Choroid plexus epithelial cell (primary cell): ENCODE data around the gene SLCO3A1.
A peak's percentile ranks its signal among the peaks of the same experiment; 100 is the strongest.

Source experiments
- DNase-seq: peaks from one replicate; pipeline ENCODE4 v3.0.0-alpha.2; 2010; ENCODE audit warnings: low read depth
- H3K4me3 ChIP-seq: 2 replicates; pipeline ENCODE4 v1.5.1; 2011; ENCODE audit warnings: low read depth, mild to moderate bottlenecking, control low read depth, low read length, moderate library complexity
- TF ChIP-seq, protein P1 (sequence below): conservative IDR thresholded peaks from 2 replicates; pipeline ENCODE4 v1.5.1; 2011; ENCODE audit warnings: low read depth, mild to moderate bottlenecking, control low read depth, inconsistent platforms, low read length, moderate library complexity

The SLCO3A1 gene

DNA sequence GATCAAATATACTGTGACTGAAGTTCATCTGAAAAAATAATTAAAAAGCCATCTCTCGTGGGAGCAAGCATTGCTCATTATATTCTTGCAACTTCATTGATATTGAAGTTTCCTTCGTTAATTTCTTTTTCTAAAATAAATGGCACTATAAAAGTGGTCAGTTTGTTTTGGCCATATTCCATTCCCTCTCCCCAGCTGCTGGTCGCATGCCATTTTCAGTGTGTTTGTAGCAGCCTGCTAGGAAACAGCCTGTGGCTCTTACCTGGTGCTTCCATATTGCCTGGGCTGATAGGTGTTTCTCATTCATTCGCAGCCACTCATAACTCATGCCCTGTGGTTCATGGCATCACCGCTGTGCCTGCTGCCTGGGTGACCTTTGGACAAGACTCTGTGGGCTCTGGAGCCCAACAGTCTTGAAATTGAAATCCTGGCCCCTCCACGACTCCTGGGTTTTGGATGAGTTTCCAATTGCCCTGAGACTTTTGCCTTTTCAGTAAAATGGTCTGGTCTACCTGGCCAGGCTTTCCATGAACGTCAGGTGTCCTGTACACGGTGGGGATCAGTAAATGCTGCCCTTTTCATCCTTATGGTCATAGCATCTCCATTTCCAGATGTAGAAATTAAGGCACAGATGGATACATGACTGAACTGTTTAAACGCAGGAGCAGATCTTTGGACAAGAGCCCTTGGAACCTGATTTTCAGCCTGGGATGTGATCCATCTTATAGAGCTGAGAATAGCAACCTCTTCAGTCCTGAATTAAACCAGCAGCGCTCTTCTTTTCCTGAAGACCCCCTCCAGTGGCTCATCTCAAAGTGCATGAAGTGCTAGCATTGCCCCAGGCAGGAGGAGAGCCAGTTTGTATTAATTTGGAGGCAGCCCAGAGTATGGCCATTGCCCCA, 69.4 kb downstream of the SLCO3A1 start:
- DNase-seq = no peak

DNA sequence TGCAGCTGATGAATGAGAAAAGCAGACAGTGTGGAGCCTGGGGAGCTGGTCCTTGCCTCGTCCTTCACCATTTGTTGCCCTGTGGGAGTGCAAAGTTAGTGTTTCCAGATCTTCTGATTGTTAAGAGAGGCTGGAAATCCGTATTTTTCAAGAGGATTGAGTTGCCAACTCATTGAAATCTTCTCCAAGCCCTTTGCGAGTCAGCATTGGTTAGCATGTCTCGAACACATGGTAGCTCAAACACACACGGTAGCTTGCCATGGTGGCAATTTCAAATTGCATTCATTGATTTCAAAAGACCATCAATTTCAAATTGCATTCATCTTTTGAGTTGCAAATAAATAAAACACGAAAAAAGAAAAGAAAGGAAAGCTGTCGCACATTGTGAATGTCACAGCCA, 70.7 kb downstream of the SLCO3A1 start:
- DNase-seq = no peak
- TF ChIP-seq, protein P1, sequence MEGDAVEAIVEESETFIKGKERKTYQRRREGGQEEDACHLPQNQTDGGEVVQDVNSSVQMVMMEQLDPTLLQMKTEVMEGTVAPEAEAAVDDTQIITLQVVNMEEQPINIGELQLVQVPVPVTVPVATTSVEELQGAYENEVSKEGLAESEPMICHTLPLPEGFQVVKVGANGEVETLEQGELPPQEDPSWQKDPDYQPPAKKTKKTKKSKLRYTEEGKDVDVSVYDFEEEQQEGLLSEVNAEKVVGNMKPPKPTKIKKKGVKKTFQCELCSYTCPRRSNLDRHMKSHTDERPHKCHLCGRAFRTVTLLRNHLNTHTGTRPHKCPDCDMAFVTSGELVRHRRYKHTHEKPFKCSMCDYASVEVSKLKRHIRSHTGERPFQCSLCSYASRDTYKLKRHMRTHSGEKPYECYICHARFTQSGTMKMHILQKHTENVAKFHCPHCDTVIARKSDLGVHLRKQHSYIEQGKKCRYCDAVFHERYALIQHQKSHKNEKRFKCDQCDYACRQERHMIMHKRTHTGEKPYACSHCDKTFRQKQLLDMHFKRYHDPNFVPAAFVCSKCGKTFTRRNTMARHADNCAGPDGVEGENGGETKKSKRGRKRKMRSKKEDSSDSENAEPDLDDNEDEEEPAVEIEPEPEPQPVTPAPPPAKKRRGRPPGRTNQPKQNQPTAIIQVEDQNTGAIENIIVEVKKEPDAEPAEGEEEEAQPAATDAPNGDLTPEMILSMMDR = no peak
- H3K4me3 ChIP-seq = no peak overlapping the region

More for the DNA sequence above, 69.4 kb downstream of the SLCO3A1 start:
- no peak overlapping the region for H3K4me3 ChIP-seq
- TF ChIP-seq, protein P1 = no peak

DNA sequence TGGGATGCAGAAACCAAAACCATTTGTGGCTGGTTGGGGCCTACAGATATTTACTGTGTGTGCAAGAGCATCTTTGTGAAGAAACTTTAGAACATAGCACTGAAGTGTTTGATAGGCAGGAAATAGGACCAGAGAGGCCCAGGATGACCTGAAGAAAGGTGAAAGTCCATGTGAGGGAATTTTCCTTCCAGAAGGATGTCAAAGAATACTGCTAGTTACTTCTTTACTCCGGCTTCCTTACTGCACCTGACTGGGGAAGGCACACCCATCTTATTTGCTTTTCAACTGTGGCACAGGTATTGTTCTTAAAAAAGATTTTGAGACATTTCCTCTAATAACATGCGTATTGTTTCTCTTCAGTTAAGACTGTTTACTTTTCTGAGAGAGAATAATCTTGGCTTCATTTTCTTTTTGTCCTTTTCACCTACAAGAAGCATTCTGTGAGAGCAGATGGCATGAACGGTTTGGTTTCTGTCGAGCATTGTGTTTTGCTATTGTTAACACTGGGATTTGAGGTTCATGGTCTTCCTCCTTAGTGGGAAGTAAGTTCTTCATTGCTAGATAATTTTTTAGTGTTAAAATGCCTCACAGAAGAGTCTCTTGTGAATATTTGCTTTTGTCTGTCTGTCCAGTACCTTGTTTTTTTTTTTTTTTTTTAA, 71.5 kb downstream of the SLCO3A1 start:
- TF ChIP-seq, protein P1 = no peak
- DNase-seq = no peak
- no peak overlapping the region for H3K4me3 ChIP-seq

DNA sequence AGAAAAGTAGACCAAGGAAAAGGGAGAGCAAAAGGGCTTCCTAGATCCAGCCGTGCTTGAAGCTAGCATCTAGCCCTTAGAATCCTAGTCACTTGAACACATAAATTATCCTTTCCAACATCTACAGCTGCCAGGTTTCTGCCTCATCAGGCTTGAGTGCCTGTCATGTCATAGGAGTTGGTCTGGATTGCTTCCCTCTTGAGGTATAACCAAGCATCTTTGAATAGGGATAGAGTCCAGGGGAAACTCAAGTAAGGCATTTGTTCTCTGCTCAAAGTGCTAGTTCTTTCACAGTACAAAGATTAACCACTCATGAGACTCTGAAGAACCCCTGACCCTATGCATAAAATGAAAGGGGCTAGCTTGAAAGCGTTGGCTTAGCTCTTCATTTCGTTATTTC, 72.3 kb downstream of the SLCO3A1 start:
- TF ChIP-seq, protein P1 = no peak
- no peak overlapping the region for H3K4me3 ChIP-seq
- DNase-seq = no peak

DNA sequence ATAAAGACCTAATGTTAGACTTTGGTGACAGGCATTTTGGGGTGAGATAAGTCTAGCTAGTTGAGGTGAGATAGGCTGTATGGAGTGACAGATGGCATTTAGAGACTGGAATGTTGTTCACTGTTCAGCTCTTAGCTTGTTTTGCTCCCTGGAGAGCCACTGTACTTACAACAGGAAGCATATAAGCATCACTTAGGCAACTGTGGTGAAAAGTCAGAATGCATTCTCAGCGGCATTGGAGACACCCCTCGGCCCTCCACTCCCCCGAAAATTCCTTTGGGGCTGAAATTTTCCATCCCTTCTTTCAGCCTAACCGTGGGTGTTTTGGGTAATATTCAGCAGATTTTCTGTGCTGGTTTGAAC, 73.4 kb downstream of the SLCO3A1 start:
- DNase-seq = peak; percentile 2
- TF ChIP-seq, protein P1 = no peak
- no peak overlapping the region for H3K4me3 ChIP-seq

DNA sequence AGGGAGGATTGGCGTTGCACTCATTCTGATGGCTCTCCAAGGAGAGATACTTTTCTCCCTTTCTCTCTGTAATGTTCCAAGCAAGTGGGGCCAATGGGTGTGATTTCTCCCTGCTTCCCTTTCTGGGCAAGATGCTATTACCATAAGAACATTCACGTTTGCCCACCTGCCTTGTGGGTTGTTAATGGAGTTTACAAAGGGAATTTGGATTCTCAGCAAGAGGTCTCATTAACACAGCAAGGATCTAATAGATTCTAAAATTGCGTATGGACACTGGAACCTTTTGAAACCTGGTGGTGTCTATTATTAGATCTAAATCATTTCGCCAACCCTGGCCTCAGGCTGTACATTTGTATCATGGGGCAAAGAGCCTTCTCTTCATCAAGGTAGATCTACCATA, 74.1 kb downstream of the SLCO3A1 start:
- TF ChIP-seq, protein P1 = no peak
- no peak overlapping the region for H3K4me3 ChIP-seq
- DNase-seq = no peak
